Osteocyte (in vitro differentiated cells): ENCODE data around the gene TRPM6. TPM values are rescaled to one million over a fixed set of nuclear protein-coding genes. Genes with fewer than 3 reads are reported as not detected.

ENCODE experiments used
- DNase-seq: peaks from one replicate; pipeline ENCODE4 v3.0.0; 2021; ENCODE audit warnings: mixed read lengths; ENCODE audit not compliant: unreplicated experiment; ENCODE audit errors: extremely low spot score
- H3K27ac Mint-ChIP-seq: one replicate; pipeline ENCODE4 v1.8.0; 2021; ENCODE audit warnings: mild to moderate bottlenecking, mixed read lengths; ENCODE audit not compliant: unreplicated experiment
- H3K27me3 Mint-ChIP-seq: one replicate; pipeline ENCODE4 v1.8.0; 2021; ENCODE audit warnings: mixed read lengths; ENCODE audit not compliant: unreplicated experiment
- H3K36me3 Mint-ChIP-seq: one replicate; pipeline ENCODE4 v1.8.0; 2021; ENCODE audit warnings: mixed read lengths; ENCODE audit not compliant: unreplicated experiment
- H3K4me1 Mint-ChIP-seq: one replicate; pipeline ENCODE4 v1.8.0; 2021; ENCODE audit warnings: mixed read lengths; ENCODE audit not compliant: unreplicated experiment
- H3K4me3 Mint-ChIP-seq: one replicate; pipeline ENCODE4 v1.8.0; 2021; ENCODE audit warnings: mild to moderate bottlenecking, moderate library complexity, mixed read lengths; ENCODE audit not compliant: unreplicated experiment
- H3K9me3 Mint-ChIP-seq: one replicate; pipeline ENCODE4 v1.8.0; 2021; ENCODE audit warnings: mixed read lengths; ENCODE audit not compliant: unreplicated experiment
- total RNA-seq: library from RNA; stranded (reverse); gene quantifications from 2 replicates; pipeline ENCODE4 v1.2.1, GENCODE V29; 2021
- TF ChIP-seq, protein P1 (sequence below): fragments of 200-600 bp; sonication (generic); IDR thresholded peaks from 2 replicates; pipeline ENCODE4 v1.5.0; 2021; ENCODE audit warnings: antibody characterized with exemption, mild to moderate bottlenecking, moderate library complexity

The TRPM6 gene
- total RNA-seq, 1 donor from 2014 or later = not detected

DNA sequence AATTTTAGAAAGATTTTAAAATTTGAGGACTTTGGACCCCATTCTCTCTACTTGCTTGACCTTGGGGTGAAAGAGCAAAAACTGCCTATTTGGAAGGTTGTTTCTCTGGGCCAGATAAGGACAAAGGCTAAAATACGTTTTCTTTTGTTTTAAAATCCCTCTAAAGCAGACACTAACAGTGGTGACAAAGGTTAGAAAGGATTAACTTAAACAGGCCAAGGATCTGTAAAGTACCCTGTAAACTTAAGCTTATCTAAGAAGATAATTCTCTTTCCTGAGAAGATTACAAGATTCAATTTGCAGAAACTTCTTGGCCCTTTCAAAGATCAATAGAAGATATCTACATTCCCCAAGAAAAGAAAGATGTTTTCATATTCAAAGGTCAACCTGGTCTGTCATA lies 12.1 kb downstream of the TRPM6 start:
- TF ChIP-seq, protein P1, sequence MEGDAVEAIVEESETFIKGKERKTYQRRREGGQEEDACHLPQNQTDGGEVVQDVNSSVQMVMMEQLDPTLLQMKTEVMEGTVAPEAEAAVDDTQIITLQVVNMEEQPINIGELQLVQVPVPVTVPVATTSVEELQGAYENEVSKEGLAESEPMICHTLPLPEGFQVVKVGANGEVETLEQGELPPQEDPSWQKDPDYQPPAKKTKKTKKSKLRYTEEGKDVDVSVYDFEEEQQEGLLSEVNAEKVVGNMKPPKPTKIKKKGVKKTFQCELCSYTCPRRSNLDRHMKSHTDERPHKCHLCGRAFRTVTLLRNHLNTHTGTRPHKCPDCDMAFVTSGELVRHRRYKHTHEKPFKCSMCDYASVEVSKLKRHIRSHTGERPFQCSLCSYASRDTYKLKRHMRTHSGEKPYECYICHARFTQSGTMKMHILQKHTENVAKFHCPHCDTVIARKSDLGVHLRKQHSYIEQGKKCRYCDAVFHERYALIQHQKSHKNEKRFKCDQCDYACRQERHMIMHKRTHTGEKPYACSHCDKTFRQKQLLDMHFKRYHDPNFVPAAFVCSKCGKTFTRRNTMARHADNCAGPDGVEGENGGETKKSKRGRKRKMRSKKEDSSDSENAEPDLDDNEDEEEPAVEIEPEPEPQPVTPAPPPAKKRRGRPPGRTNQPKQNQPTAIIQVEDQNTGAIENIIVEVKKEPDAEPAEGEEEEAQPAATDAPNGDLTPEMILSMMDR = no peak
- no peak overlapping the region for H3K27ac Mint-ChIP-seq
- no peaks in the 10 kb centered on the region for H3K36me3 Mint-ChIP-seq
- no peak for DNase-seq
- peaks cover 12% of the 10 kb centered on the region for H3K9me3 Mint-ChIP-seq
- peaks cover 2% of the 10 kb centered on the region for H3K27me3 Mint-ChIP-seq
- H3K4me1 Mint-ChIP-seq = no peaks in the 10 kb centered on the region
- no peak overlapping the region for H3K4me3 Mint-ChIP-seq

DNA sequence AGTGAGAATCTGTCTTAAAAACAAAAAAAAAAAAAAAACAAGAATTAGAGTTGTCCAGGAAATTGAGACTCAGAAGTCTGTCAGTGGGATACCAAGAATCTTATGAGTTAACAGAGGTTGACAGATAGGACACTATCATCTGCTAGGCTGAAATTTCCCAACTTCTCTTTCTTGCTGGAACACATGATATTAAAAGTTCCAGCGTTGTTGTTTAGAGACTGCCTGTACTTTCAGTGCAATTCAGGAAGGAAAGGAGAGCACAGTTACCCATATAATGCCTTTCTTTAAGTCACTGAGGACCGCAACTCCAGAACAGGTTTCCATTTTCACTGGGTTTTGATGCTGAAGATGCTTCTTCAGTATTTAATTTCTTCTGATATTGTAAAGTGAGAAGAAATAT lies 13.5 kb downstream of the TRPM6 start:
- peaks cover 6% of the 10 kb centered on the region for H3K9me3 Mint-ChIP-seq
- H3K4me1 Mint-ChIP-seq = no peaks in the 10 kb centered on the region
- TF ChIP-seq, protein P1 = no peak
- H3K4me3 Mint-ChIP-seq = no peak overlapping the region
- no peak overlapping the region for H3K27ac Mint-ChIP-seq
- no peaks in the 10 kb centered on the region for H3K36me3 Mint-ChIP-seq
- H3K27me3 Mint-ChIP-seq = no peaks in the 10 kb centered on the region
- DNase-seq = no peak

DNA sequence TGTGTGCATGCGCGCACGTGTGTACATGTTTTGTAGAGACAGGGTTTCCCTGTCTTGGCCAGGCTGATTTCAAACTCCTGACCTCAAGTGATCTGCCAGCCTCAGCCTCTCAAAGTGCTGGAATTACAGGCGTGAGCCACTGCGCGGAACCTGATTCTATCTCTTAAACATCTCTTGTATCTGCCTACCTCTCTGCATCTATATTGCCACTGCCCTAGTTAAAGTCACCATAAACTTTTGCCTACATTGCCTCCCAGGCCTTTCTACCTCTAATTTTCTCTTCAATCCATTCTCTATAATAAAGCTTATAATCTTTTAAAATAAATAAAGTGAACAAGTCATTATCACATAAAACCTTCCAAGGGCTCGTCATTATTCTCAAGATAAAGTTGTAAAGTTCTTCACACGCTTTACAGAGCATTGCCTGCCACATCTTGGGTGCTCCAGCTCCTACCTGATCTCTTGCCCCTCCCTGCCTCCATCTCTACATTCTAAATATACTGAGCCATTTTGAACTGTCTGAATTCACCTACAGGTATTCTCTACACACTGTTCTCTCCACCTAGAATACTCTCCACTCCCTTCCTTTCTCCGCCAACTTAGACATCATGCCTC lies 15.0 kb downstream of the TRPM6 start:
- no peaks in the 10 kb centered on the region for H3K9me3 Mint-ChIP-seq
- H3K4me1 Mint-ChIP-seq = no peaks in the 10 kb centered on the region
- no peaks in the 10 kb centered on the region for H3K36me3 Mint-ChIP-seq
- no peak overlapping the region for H3K27ac Mint-ChIP-seq
- TF ChIP-seq, protein P1 = no peak
- no peak overlapping the region for H3K4me3 Mint-ChIP-seq
- no peak for DNase-seq
- no peaks in the 10 kb centered on the region for H3K27me3 Mint-ChIP-seq

DNA sequence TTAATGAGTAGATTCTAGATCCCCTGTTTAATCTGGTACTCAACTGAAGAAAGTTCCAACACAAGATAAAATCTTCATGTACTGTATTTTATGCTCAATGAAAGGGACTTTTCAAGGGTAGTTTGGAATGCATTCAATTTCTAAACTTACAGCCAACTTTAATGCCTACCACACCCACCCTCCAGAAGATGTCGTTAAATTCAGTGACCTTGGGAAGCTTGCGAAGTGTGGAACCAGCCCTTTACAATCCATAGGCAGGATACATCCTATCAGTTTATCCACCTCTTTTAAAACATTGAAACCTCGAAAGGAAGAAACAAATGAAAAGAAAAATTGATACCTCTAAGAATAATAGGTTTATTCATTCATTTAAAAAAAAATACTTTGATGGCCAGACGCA lies 20.2 kb downstream of the TRPM6 start:
- H3K27me3 Mint-ChIP-seq = no peaks in the 10 kb centered on the region
- no peak overlapping the region for H3K4me3 Mint-ChIP-seq
- H3K4me1 Mint-ChIP-seq = no peaks in the 10 kb centered on the region
- no peak overlapping the region for H3K27ac Mint-ChIP-seq
- TF ChIP-seq, protein P1 = no peak
- DNase-seq = no peak
- no peaks in the 10 kb centered on the region for H3K9me3 Mint-ChIP-seq
- H3K36me3 Mint-ChIP-seq = no peaks in the 10 kb centered on the region

DNA sequence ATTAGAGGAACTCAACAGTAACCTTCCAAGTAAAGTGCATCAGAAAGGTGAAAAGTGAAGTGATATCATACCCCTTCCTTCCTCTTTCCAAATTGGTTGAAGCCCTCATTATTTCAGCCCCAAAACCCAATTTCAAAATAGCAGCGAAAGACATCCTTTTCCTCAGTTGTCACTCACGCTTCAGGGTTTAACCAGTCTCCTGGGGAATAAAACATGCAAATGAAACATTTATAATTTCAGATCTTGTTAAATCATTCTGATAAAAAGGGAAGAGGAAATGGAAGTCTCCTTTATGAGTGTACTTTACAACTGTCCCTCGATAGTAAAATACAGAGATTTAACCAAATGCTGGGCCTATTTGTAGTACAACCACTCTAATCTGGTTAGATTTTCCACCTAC lies 22.5 kb downstream of the TRPM6 start:
- no peak overlapping the region for H3K27ac Mint-ChIP-seq

More for the DNA sequence above, 22.5 kb downstream of the TRPM6 start:
- TF ChIP-seq, protein P1 = no peak
- H3K9me3 Mint-ChIP-seq = no peaks in the 10 kb centered on the region
- no peak for DNase-seq
- H3K27me3 Mint-ChIP-seq = no peaks in the 10 kb centered on the region
- no peaks in the 10 kb centered on the region for H3K4me1 Mint-ChIP-seq
- H3K36me3 Mint-ChIP-seq = no peaks in the 10 kb centered on the region
- no peak overlapping the region for H3K4me3 Mint-ChIP-seq
